Fibroblast of upper back skin (primary cell): ENCODE results near the gene WDR36.
"Not testable (repeated sequence)": the region's sequence is repeated elsewhere in the genome, so short reads cannot be mapped to it uniquely, and the experiment has no call there.

Experiments used
- DNase-seq: peaks from one replicate; pipeline ENCODE4 v3.0.0-alpha.2; 2013

The WDR36 gene

GRCh38 chr5:111138096-111138495, 45.9 kb downstream of the WDR36 start:
- DNase-seq = no peak

- DNase-seq = not testable (repeated sequence)
These were observed 49.3 kb downstream of the WDR36 start for GRCh38 chr5:111141471-111141870.

DNA sequence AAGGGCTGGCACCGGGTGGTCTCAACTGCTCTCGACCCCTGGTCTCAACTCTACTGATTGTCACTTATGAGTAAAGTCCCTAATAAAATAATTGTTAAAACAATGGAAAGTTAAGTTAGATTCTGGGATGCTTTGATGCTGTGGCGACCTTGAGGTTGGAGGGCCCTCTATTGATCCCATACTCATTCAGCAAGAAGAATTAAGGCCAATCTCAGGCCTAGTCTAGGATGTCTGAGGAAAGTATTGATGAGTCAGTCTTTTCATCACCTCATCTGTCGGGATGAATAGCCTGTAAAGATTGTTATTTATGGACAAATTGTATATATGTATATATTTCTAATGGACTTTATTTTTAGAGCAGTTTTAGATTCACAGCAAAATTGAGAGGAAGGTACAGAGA, 50.8 kb downstream of the WDR36 start:
- peak; percentile 48 for DNase-seq

DNA sequence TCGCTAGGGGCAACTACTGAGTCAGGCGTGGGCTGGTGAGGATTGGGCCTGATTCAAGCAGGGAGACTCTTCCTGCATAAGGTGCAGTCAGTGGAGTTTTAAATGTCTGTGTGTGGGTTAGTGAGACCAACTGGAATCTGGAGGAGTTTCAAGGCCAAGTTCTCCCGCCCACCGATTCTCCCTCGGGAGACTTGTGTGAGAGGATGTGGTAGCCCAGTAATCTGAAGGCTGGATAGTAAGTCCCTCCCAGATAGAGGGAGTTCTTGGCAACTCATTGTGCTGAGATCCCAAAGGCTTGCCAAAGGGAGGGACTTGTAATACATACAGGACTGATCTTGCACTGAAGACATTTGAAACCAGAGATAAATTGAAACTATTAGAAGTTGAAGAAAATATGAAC, 51.8 kb downstream of the WDR36 start:
- DNase-seq = peak; percentile 97

- DNase-seq = peak; percentile 16
These were observed 52.3 kb downstream of the WDR36 start for GRCh38 chr5:111144352-111144930.

DNA sequence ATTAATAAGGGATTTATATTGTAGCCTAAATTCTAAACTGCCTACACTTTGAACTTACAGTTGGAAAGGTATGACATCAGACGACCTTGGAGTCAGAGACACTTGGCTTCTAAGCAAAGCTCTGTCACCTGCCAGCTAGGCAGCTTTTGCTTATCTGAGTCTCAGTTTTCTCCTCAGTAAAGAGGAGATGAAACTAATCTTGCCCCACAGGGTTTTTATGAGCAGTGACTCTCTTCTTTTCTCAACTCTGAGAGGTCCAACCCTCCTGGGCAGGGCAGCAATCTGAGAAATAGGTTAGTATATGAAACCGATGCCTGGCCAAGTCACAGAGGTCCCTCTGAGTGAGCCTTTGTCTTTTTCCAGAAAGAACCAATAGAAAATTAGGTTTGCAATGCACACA, 53.9 kb downstream of the WDR36 start:
- no peak for DNase-seq

GRCh38 chr5:111147502-111147901, 55.4 kb downstream of the WDR36 start:
- no peak for DNase-seq

DNA sequence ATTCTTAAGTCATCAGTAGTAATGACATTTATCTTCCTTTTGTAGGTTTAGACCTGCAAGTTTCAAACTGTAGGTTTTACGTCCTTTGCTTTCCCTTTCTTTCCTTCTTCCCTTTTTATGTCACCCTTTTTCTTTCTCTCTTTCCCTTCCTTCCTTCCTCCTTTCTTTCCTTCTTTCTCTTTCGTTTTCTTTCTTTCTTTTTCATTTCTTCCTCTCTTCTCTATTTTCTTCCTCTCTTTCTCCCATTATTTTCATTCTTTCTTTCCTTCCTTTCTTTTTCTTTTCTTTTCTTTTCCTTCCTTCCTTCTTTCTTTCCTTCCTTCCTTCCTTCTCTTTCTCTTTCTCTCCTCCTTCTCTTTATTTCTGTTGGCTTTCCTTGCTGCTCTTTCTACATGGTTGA, 59.9 kb downstream of the WDR36 start:
- no peak for DNase-seq

DNA sequence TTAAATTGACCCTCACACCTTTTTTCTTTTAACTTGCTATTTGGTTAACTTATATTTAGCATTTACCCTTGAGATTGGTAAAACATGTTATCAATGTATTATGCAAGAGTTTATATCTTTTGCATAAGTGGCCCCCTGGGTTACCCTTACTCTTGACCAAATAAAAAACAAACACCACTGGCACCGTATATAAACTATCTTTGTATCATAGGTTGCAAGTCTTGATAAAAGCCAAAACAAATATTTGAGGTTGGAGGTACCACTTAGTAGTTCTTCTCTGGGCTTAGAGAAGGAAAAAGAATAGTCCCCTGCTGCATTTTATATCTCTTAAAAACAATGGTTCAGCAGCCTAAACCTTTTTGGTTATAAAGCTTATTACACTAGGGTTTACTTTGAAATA, 61.3 kb downstream of the WDR36 start:
- no peak for DNase-seq

GRCh38 chr5:111153945-111154344, 61.8 kb downstream of the WDR36 start:
- DNase-seq = no peak

- peak; percentile 78 for DNase-seq
These were observed 66.1 kb downstream of the WDR36 start for GRCh38 chr5:111158105-111158744.

- DNase-seq = no peak
These were observed 67.7 kb downstream of the WDR36 start for GRCh38 chr5:111159845-111160244.

DNA sequence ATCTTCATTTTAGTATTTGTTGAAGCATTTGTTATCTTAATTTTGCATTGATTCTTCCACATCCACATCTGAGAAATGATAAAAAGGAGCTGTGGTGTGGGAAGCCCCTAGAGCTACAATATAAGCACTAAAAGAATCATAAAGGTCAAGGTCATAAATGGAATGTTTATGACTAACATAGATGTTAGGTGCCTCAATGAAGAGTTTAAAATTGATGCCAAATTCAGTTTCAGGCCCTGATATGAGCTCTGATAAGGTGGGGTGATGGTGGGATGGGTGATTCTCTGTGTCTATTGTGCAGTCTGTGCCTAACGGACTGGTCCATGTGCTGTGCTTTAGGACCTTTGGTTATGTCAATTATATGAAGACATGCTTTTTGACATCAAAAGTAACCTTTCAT, 70.9 kb downstream of the WDR36 start:
- DNase-seq = no peak

DNA sequence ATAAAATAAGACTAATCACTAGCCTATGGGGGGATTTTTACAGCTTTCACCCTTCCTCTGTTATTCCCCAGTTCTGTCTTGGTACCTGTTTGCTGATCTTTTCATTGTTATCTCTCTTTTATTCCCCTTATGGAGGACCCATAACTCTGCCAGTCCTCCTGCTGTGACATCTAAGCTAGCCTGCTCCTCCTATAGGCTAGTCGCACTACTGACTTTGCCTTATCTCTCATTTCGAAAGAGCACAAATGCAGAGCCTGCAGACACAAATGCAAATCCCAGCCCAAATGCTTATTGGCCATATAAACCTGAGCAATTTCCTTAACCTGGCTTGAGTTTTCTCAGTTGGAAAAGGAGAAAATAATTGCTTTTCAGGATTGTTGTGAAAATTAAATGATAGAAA, 72.9 kb downstream of the WDR36 start:
- DNase-seq = no peak

DNA sequence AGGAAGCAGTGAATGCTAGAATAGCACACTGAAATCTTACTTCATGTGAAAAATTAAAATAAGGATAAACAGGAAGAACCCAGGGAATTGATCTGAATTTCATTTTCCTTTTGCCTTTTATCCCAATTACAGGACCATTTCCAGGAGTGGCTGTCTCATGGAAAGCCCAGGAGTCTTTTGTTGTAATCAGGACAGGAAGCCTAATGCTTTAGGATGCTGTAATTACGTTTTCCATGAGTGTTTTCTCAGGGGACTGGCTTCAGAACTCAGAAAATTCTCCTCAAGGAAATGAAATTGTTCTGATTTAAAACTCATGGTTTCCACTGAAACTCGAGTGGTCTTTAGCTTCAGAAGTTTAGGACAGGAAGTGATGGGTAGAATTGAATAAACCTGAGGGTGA, 75.4 kb downstream of the WDR36 start:
- no peak for DNase-seq

DNA sequence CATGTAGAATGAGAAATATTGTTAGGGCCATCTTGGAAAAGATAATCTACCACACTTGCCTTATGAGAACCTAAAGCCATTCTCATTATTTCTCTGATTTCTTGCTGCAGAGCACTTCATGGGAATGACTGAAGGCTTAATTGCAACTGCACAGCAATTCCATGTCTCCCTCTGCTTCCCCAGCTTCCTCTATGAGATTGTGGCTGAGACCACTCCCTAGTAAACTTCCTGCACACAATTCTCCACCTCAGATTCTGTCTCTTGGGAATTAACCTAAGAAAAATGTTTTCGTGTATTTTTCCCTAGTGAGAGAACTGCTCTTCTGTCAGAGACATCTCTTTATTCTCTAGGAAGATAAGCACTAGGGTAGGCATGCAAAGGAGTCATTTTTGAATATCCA, 76.5 kb downstream of the WDR36 start:
- no peak for DNase-seq

DNA sequence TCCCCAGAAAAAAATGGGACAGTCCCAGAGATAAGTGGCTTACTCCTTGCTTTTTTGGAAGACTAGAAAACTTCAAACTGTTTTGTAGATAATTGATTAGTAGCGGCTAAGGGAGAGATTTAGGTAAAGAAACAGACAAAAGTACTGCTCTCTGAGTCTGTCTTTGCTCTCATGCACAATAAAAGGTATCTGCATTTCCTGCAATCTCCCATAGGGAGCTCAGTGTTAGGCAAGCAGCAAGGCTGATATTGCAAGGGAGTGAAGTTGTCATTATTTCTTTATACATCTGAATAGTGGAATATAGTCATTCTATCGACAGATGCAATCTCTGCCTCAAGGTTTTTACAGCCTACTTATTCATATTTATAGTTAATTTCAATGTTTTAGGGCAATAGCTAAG, 77.1 kb downstream of the WDR36 start:
- no peak for DNase-seq

- no peak for DNase-seq
These were observed 78.1 kb downstream of the WDR36 start for GRCh38 chr5:111170279-111170678.

- DNase-seq = no peak
These were observed 80.4 kb downstream of the WDR36 start for GRCh38 chr5:111172504-111172903.

DNA sequence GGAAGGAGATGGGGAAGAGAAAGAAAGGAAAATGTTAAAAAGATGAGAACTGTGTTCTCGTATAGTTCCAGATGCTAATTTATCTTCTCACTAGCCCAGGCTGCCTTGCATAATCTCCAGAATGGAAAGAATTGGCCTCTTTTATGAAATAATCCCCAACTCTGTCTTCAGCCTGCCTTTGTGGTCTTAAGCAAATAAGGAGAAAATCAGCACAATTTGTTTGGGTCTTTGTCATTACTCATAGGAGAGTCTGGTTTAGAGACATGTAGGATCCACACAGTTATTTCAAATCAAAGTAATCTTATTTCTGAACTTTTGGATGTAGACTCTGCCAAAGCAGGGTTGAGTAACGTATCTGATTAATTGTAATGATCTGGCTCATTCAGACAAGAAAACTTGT, 81.3 kb downstream of the WDR36 start:
- peak; percentile 7 for DNase-seq
